Measurements from ENCODE around the gene BTG3. TPM values are rescaled to one million over a fixed set of nuclear protein-coding genes. Genes with fewer than 3 reads are reported as not detected.

BTG3 gene
- polyA plus RNA-seq, 1 donor from 2014 or later, result 38.5 TPM

DNA sequence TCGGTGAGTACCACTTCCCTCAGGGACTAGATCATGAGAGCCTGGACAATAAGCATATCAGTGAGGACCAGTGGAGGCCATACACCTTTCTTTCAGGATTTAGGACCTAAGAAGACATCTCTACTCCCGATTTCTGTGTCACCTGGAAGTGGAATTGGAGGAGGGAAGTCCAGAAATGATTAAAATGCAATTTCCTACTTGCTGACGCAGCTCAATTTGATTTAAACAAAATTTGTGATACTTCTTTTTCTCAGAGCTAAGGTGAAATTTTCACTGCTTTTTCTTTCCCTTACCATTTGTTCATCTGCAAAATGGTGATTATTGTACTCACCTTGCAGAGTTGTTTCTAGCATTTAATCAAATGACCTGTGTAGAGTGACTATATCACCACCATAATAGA lies 38.8 kb upstream of the BTG3 start:
- no peak overlapping the region for H3K4me3 ChIP-seq (ENCODE audit: low read length)
- H3F3A ChIP-seq (ENCODE audit: insufficient read depth, low read length, poor library complexity, severe bottlenecking), result no peaks in the 10 kb centered on the region
- no peaks in the 10 kb centered on the region for H3K27me3 ChIP-seq (ENCODE audit: insufficient read depth, low read depth, low read length)
- H3K27ac ChIP-seq (ENCODE audit: low read length), result no peak overlapping the region
- peaks cover 3% of the 10 kb centered on the region for H3K9me3 ChIP-seq (ENCODE audit: low read length)
- H3K9me2 ChIP-seq (ENCODE audit: insufficient read depth, low read length), result no peaks in the 10 kb centered on the region
- no peak overlapping the region for H3K4me2 ChIP-seq (ENCODE audit: low read length)
- no peaks in the 10 kb centered on the region for H3K36me3 ChIP-seq (ENCODE audit: insufficient read depth, low read length)
- no peak overlapping the region for H3K9ac ChIP-seq (ENCODE audit: low read length)
- H2AFZ ChIP-seq (ENCODE audit: low read depth, low read length), result no peak overlapping the region
- H4K20me1 ChIP-seq (ENCODE audit: insufficient read depth), result no peaks in the 10 kb centered on the region
- H3K79me2 ChIP-seq (replicated peaks; ENCODE audit: insufficient read depth, low read length), result no peaks in the 10 kb centered on the region
- TF ChIP-seq RAD21 (conservative IDR thresholded peaks at IDR 0.05), result no peak

DNA sequence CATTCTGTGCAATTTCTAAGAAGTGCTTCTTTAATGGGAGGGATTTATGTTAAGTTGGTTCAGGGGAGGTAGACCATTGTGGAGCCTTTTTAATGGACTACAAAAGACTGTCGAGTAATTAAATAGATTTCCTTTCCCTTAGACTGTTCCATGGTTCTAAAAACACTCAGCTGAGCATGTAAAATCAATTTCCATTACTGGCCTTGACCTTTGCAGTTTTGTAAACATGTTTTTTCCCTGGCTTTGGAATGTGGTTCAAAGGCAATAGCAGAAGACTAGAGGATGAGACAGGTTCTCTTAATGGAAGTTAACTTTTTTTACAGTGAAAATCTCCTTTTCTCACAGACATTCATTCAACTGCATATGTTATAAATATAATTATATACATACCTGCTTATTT lies 37.6 kb upstream of the BTG3 start:
- Histone ChIP-seq H3K9me3 (ENCODE audit: low read length) (peaks cover 3% of the 10 kb centered on the region), H3K4me2 (ENCODE audit: low read length) (peak overlapping the region; percentile 13), H3K9me2 (ENCODE audit: insufficient read depth, low read length) (no peaks in the 10 kb centered on the region), H3K27me3 (ENCODE audit: insufficient read depth, low read depth, low read length) (no peaks in the 10 kb centered on the region), H3K9ac (ENCODE audit: low read length) (no peak overlapping the region), H4K20me1 (ENCODE audit: insufficient read depth) (no peaks in the 10 kb centered on the region), H3K27ac (ENCODE audit: low read length) (no peak overlapping the region), H3K36me3 (ENCODE audit: insufficient read depth, low read length) (no peaks in the 10 kb centered on the region), H3K79me2 (replicated peaks; ENCODE audit: insufficient read depth, low read length) (no peaks in the 10 kb centered on the region), H3F3A (ENCODE audit: insufficient read depth, low read length, poor library complexity, severe bottlenecking) (no peaks in the 10 kb centered on the region), H2AFZ (ENCODE audit: low read depth, low read length) (no peak overlapping the region), H3K4me3 (ENCODE audit: low read length) (no peak overlapping the region)
- TF ChIP-seq EZH2 (IDR thresholded peaks at IDR 0.05; ENCODE audit: borderline replicate concordance, insufficient read depth, low read length, poor library complexity, severe bottlenecking), result no peak
- TF ChIP-seq EP300 (conservative IDR thresholded peaks at IDR 0.05; ENCODE audit: poor library complexity, severe bottlenecking), result no peak
- TF ChIP-seq SMC3 (conservative IDR thresholded peaks at IDR 0.05; ENCODE audit: poor library complexity), result no peak
- TF ChIP-seq, protein P1, sequence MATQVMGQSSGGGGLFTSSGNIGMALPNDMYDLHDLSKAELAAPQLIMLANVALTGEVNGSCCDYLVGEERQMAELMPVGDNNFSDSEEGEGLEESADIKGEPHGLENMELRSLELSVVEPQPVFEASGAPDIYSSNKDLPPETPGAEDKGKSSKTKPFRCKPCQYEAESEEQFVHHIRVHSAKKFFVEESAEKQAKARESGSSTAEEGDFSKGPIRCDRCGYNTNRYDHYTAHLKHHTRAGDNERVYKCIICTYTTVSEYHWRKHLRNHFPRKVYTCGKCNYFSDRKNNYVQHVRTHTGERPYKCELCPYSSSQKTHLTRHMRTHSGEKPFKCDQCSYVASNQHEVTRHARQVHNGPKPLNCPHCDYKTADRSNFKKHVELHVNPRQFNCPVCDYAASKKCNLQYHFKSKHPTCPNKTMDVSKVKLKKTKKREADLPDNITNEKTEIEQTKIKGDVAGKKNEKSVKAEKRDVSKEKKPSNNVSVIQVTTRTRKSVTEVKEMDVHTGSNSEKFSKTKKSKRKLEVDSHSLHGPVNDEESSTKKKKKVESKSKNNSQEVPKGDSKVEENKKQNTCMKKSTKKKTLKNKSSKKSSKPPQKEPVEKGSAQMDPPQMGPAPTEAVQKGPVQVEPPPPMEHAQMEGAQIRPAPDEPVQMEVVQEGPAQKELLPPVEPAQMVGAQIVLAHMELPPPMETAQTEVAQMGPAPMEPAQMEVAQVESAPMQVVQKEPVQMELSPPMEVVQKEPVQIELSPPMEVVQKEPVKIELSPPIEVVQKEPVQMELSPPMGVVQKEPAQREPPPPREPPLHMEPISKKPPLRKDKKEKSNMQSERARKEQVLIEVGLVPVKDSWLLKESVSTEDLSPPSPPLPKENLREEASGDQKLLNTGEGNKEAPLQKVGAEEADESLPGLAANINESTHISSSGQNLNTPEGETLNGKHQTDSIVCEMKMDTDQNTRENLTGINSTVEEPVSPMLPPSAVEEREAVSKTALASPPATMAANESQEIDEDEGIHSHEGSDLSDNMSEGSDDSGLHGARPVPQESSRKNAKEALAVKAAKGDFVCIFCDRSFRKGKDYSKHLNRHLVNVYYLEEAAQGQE (IDR thresholded peaks at IDR 0.05; ENCODE audit: borderline replicate concordance), result no peak
- peak; percentile 0 for TF ChIP-seq POLR2AphosphoS5 (IDR thresholded peaks at IDR 0.05)

DNA sequence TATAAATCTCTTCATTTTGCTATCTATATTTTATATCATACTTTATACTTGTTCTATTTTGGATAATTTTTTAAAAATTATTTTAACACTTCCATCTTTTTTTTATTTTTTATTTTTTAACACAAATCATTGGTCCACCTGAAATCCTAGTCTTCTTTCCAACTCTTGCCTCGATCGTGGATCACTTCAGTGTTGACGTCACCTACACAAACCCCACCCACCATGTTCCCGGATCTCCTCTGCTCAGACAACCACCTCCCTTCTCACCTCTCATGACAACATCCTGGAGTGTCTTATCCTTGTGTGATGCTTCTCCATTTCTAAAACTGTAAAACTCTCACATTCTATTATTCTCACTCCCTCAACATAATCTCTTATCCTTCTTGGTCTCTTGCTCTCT lies 34.1 kb upstream of the BTG3 start:
- H3K27me3 ChIP-seq (ENCODE audit: insufficient read depth, low read depth, low read length), result no peaks in the 10 kb centered on the region
- H2AFZ ChIP-seq (ENCODE audit: low read depth, low read length), result no peak overlapping the region
- H3K9me2 ChIP-seq (ENCODE audit: insufficient read depth, low read length), result no peaks in the 10 kb centered on the region
- no peaks in the 10 kb centered on the region for H3K79me2 ChIP-seq (replicated peaks; ENCODE audit: insufficient read depth, low read length)
- no peak overlapping the region for H3K27ac ChIP-seq (ENCODE audit: low read length)
- no peaks in the 10 kb centered on the region for H3K36me3 ChIP-seq (ENCODE audit: insufficient read depth, low read length)
- H3K9me3 ChIP-seq (ENCODE audit: low read length), result peaks cover 3% of the 10 kb centered on the region
- H3F3A ChIP-seq (ENCODE audit: insufficient read depth, low read length, poor library complexity, severe bottlenecking), result no peaks in the 10 kb centered on the region
- no peaks in the 10 kb centered on the region for H4K20me1 ChIP-seq (ENCODE audit: insufficient read depth)
- TF ChIP-seq RAD21 (conservative IDR thresholded peaks at IDR 0.05) (no peak), SMC3 (conservative IDR thresholded peaks at IDR 0.05; ENCODE audit: poor library complexity) (no peak), MXI1 (conservative IDR thresholded peaks at IDR 0.05; ENCODE audit: poor library complexity, severe bottlenecking) (no peak), EP300 (conservative IDR thresholded peaks at IDR 0.05; ENCODE audit: poor library complexity, severe bottlenecking) (no peak), TAF1 (IDR thresholded peaks at IDR 0.05; ENCODE audit: low read depth) (no peak), EZH2 (IDR thresholded peaks at IDR 0.05; ENCODE audit: borderline replicate concordance, insufficient read depth, low read length, poor library complexity, severe bottlenecking) (no peak), POLR2AphosphoS5 (IDR thresholded peaks at IDR 0.05) (no peak)
- TF ChIP-seq, protein P2, sequence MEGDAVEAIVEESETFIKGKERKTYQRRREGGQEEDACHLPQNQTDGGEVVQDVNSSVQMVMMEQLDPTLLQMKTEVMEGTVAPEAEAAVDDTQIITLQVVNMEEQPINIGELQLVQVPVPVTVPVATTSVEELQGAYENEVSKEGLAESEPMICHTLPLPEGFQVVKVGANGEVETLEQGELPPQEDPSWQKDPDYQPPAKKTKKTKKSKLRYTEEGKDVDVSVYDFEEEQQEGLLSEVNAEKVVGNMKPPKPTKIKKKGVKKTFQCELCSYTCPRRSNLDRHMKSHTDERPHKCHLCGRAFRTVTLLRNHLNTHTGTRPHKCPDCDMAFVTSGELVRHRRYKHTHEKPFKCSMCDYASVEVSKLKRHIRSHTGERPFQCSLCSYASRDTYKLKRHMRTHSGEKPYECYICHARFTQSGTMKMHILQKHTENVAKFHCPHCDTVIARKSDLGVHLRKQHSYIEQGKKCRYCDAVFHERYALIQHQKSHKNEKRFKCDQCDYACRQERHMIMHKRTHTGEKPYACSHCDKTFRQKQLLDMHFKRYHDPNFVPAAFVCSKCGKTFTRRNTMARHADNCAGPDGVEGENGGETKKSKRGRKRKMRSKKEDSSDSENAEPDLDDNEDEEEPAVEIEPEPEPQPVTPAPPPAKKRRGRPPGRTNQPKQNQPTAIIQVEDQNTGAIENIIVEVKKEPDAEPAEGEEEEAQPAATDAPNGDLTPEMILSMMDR (IDR thresholded peaks at IDR 0.05; ENCODE audit: poor library complexity, severe bottlenecking), result no peak
- TF ChIP-seq, protein P1 (IDR thresholded peaks at IDR 0.05; ENCODE audit: borderline replicate concordance), result no peak
- no peak overlapping the region for H3K4me3 ChIP-seq (ENCODE audit: low read length)
- H3K4me2 ChIP-seq (ENCODE audit: low read length), result no peak overlapping the region
- H3K9ac ChIP-seq (ENCODE audit: low read length), result no peak overlapping the region

Data from neural cell (in vitro differentiated cells).